HepG2 (cell line): ENCODE data around the gene LHPP. TPM values are rescaled to one million over a fixed set of nuclear protein-coding genes. Genes with fewer than 3 reads are reported as not detected.

Experiments
- ATAC-seq: fragments of 200-7000 bp; cut with Tn5 transposase; 3 replicates; pipeline ENCODE4 v1.9.1; 2020; ENCODE audit warnings: mild to moderate bottlenecking, moderate library complexity
- BruUV-seq: library from RNA; stranded (reverse); fragments of 400-500 nt; replicated peaks from 2 replicates; lab custom pipeline; 2021; lab: Mats Ljungman, UMichigan
- CTCF ChIA-PET: fragments of 300-600 bp; formaldehyde crosslinking; extraction: SDS; loops from one replicate; lab custom pipeline; 2021; ENCODE audit warnings: low total read pairs, inconsistent platforms, low intra/inter-chr PET ratio; lab: Yijun Ruan, JAX
- POLR2A ChIA-PET: fragments of 350-600 bp; sonication (Branson Sonifier 250); formaldehyde crosslinking; loops from one replicate; lab custom pipeline; 2020; ENCODE audit warnings: antibody characterized with exemption, inconsistent platforms; lab: Yijun Ruan, JAX
- DNase-seq: peaks from one replicate; pipeline ENCODE4 v3.0.0-alpha.2; 2015; ENCODE audit warnings: low spot score
- FAIRE-seq: peaks from 3 replicates; lab custom pipeline; 2011; peaks lifted over from hg19 to GRCh38; lab: Jason Lieb, UNC
- H2AFZ ChIP-seq: one replicate; pipeline ENCODE4 v1.6.1; 2011; ENCODE audit warnings: low read length, inconsistent platforms
- H3K27ac ChIP-seq: fragments of 300-600 bp; 3 replicates; pipeline ENCODE4 v1.8.0; 2011; ENCODE audit warnings: mixed run types, mild to moderate bottlenecking, mixed read lengths, low read length, inconsistent platforms; ENCODE audit not compliant: insufficient read depth; ENCODE audit errors: extremely low read length
- H3K27me3 ChIP-seq, 2 experiments: fragments of 200-600 bp in 1 of 2; 2 replicates in 1 of 2; 3 replicates in 1 of 2; pipeline versions ENCODE4 v1.6.0 to v1.8.0; 2011; ENCODE audit warnings: low read length in 2 of 2, mild to moderate bottlenecking in 2 of 2, moderate library complexity in 2 of 2, inconsistent platforms in 1 of 2; ENCODE audit not compliant: insufficient read depth in 2 of 2, control insufficient read depth in 1 of 2
- H3K36me3 ChIP-seq, 2 experiments: fragments of 200-600 bp in 1 of 2; replicated peaks in 1 of 2; 2 replicates in 1 of 2; 3 replicates in 1 of 2; pipeline versions ENCODE4 v1.5.1 to v1.8.0; 2011; ENCODE audit warnings: low read length in 2 of 2, inconsistent platforms in 1 of 2; ENCODE audit not compliant: insufficient read depth in 2 of 2, control insufficient read depth in 1 of 2
- H3K4me1 ChIP-seq: 2 replicates; pipeline ENCODE4 v1.5.1; 2012; ENCODE audit warnings: low read length, inconsistent platforms; ENCODE audit not compliant: insufficient read depth
- H3K4me2 ChIP-seq: 2 replicates; pipeline ENCODE4 v1.6.0; 2011; ENCODE audit warnings: low read depth, low read length, inconsistent platforms
- H3K4me3 ChIP-seq, 3 experiments: fragments of 200-600 bp in 1 of 3; sonication (generic), shearing (Covaris generic) in 1 of 3; replicated peaks in 1 of 3; 2 replicates each; pipeline ENCODE4 v1.5.1; 2011 to 2016; ENCODE audit warnings: low read length in 3 of 3, inconsistent platforms in 2 of 3, low read depth in 2 of 3, mild to moderate bottlenecking in 2 of 3, control low read depth in 1 of 3, mixed read lengths in 1 of 3; ENCODE audit not compliant: insufficient read depth in 1 of 3
- H3K79me2 ChIP-seq: one replicate; pipeline ENCODE4 v1.6.1; 2011; ENCODE audit warnings: low read length, inconsistent platforms; ENCODE audit not compliant: insufficient read depth
- H3K9ac ChIP-seq: 2 replicates; pipeline ENCODE4 v1.6.0; 2011; ENCODE audit warnings: mild to moderate bottlenecking, low read depth, low read length, inconsistent platforms; ENCODE audit not compliant: insufficient read depth
- H3K9me3 ChIP-seq: 2 replicates; pipeline ENCODE4 v1.5.1; 2012; ENCODE audit warnings: mild to moderate bottlenecking, low read length
- H4K20me1 ChIP-seq: 2 replicates; pipeline ENCODE4 v1.6.0; 2011; ENCODE audit warnings: inconsistent platforms, mild to moderate bottlenecking, low read length, moderate library complexity; ENCODE audit not compliant: insufficient read depth
- EZH2 ChIP-seq: conservative IDR thresholded peaks from 2 replicates; pipeline ENCODE4 v1.6.1; 2012; ENCODE audit warnings: mild to moderate bottlenecking, low read depth, low read length, moderate library complexity
- FUBP1 ChIP-seq: sonication (generic); formaldehyde crosslinking; IDR thresholded peaks from 2 replicates; pipeline ENCODE4 v1.5.1; 2020; ENCODE audit warnings: missing genetic modification reagents, mild to moderate bottlenecking, borderline replicate concordance
- GZF1 ChIP-seq: sonication (generic); formaldehyde crosslinking; IDR thresholded peaks from 2 replicates; pipeline ENCODE4 v1.5.1; 2020; ENCODE audit warnings: mild to moderate bottlenecking, missing genetic modification reagents
- HNF1A ChIP-seq, 2 experiments: sonication (generic) in 1 of 2; formaldehyde crosslinking in 1 of 2; IDR thresholded peaks; 2 replicates each; pipeline versions ENCODE4 v1.4.0 to v1.6.1; 2016 to 2020; ENCODE audit warnings: borderline replicate concordance in 1 of 2, low read depth in 1 of 2, mild to moderate bottlenecking in 1 of 2, missing genetic modification reagents in 1 of 2
- RBM39 ChIP-seq: fragments of 200-400 bp; formaldehyde crosslinking; IDR thresholded peaks from one replicate; pipeline ENCODE4 v1.6.1; 2018; ENCODE audit warnings: antibody characterized with exemption, mild to moderate bottlenecking, low read depth, low read length; ENCODE audit not compliant: poor library complexity, severe bottlenecking
- RELA ChIP-seq: sonication (generic); formaldehyde crosslinking; IDR thresholded peaks from 2 replicates; pipeline ENCODE4 v1.4.0; 2020; ENCODE audit warnings: missing genetic modification reagents
- ZBTB38 ChIP-seq: sonication (generic); formaldehyde crosslinking; IDR thresholded peaks from 2 replicates; pipeline ENCODE4 v1.5.1; 2020; ENCODE audit warnings: mild to moderate bottlenecking, missing genetic modification reagents
- ZFX ChIP-seq: sonication (generic); formaldehyde crosslinking; IDR thresholded peaks from 2 replicates; pipeline ENCODE4 v1.4.0; 2020; ENCODE audit warnings: mild to moderate bottlenecking, low read depth, missing genetic modification reagents, moderate library complexity
- ZNF136 ChIP-seq: sonication (generic); formaldehyde crosslinking; IDR thresholded peaks from 2 replicates; pipeline ENCODE4 v1.8.1; 2022; ENCODE audit warnings: low read depth, mild to moderate bottlenecking, moderate library complexity, missing genetic modification reagents
- ZNF160 ChIP-seq: sonication (generic); formaldehyde crosslinking; IDR thresholded peaks from 2 replicates; pipeline ENCODE4 v1.8.0; 2022; ENCODE audit warnings: mild to moderate bottlenecking, inconsistent platforms, missing genetic modification reagents
- ZNF24 ChIP-seq: fragments of 450-650 bp; IDR thresholded peaks from 2 replicates; pipeline ENCODE4 v1.6.1; 2017; ENCODE audit warnings: antibody characterized with exemption, mild to moderate bottlenecking
- ZNF530 ChIP-seq: sonication (generic); formaldehyde crosslinking; IDR thresholded peaks from 2 replicates; pipeline ENCODE4 v1.5.0; 2020; ENCODE audit warnings: low read depth, mild to moderate bottlenecking, missing genetic modification reagents
- WGBS: methylation state at CpG from one replicate; pipeline ENCODE4 v1.1.6; 2017; ENCODE audit warnings: low lambda C conversion rate; 5-methylcytosine and 5-hydroxymethylcytosine counted together
- in situ Hi-C: cut with HindIII; loops from 2 replicates; pipeline ENCODE4 v1.10.0; 2017; ENCODE audit warnings: low pct_unique_long_range_greater_than_20kb; ENCODE audit not compliant: extremely low pct_ligation_motif_present
- intact Hi-C: fragments of 100-400 bp; cut with micrococcal nuclease; formaldehyde crosslinking; loops from one replicate; pipeline ENCODE4 v1.10.0; 2022; ENCODE audit not compliant: unreplicated experiment
- polyA plus RNA-seq, 8 experiments: library from polyadenylated mRNA; depleted of rRNA in 3 of 8; stranded (reverse) in 7 of 8; unstranded in 1 of 8; fragments of >200 nt; fragmentation: Illumina TruSeq in 4 of 8; extraction: Trizol in 4 of 8; gene quantifications; 2 replicates each; pipeline versions ENCODE4 v1.2.1 to v1.2.3, GENCODE V29; 2011 to 2016; ENCODE audit warnings: low read depth in 4 of 8, missing spikeins in 1 of 8, mixed read lengths in 1 of 8; ENCODE audit not compliant: insufficient read depth in 1 of 8
- total RNA-seq, 5 experiments: library from RNA; depleted of rRNA; stranded (reverse); fragments of >200 nt; fragmentation: Illumina TruSeq; extraction: Trizol; gene quantifications; 2 replicates each; pipeline ENCODE4 v1.2.3, GENCODE V29; 2016; ENCODE audit warnings: low read depth in 1 of 5

The LHPP gene
- total and polyA plus RNA-seq, 2 of the 13 experiments (the other 11 are each of a cell fraction or from before 2014, with no cell fraction given): 5.2 to 13.1 TPM

GRCh38 chr10:124458889-124459288 is 2.7 kb upstream of the LHPP start:
- FAIRE-seq (no peak), DNase-seq (no peak), ATAC-seq (no peak)
- Histone ChIP-seq H4K20me1 (no peaks in the 10 kb centered on the region), H3K4me3 (no peak overlapping the region), H3K36me3 (no peaks in the 10 kb centered on the region), H3K79me2 (no peaks in the 10 kb centered on the region), H3K9ac (no peak overlapping the region), H3K27me3 (peaks cover 0 to 9% of the 10 kb centered on the region in 2 experiments; a peak in 2 of 5 replicates), H3K4me1 (peaks cover 21% of the 10 kb centered on the region), H3K9me3 (no peaks in the 10 kb centered on the region), H3K27ac (no peak overlapping the region), H2AFZ (no peak overlapping the region), H3K4me2 (no peak overlapping the region)
- CTCF ChIA-PET: no interaction called here
- in situ Hi-C loops: no loop called here
- TF ChIP-seq EZH2: no peak
- no peak for TF ChIP-seq ZFX
- no peak for TF ChIP-seq ZNF24
- no peak for TF ChIP-seq HNF1A (IDR thresholded peaks at IDR 0.05; ENCODE audit: low read depth)
- no peak for TF ChIP-seq HNF1A (CRISPR knock-in tag; IDR thresholded peaks at IDR 0.05; ENCODE audit: borderline replicate concordance)
- TF ChIP-seq ZNF530 (CRISPR knock-in tag): no peak
- no peak for TF ChIP-seq FUBP1 (CRISPR knock-in tag)
- TF ChIP-seq RBM39: no peak
- TF ChIP-seq ZBTB38: no peak
- TF ChIP-seq RELA: no peak
- TF ChIP-seq GZF1 (CRISPR knock-in tag): no peak
- TF ChIP-seq ZNF160 (CRISPR knock-in tag): no peak
- TF ChIP-seq ZNF136: no peak
- intact Hi-C loops: no loop called here
- 23% methylated on average over 2 of the region's 2 CpGs for WGBS
- no TSS peak for BruUV-seq
- POLR2A ChIA-PET: interaction anchor here (1.2 to 1.3 kb wide), 2 partner anchors 9 to 40 kb away, joined by 3 to 4 read pairs; no protein-coding TSS in a partner anchor
